H1 (cell line): ENCODE data around the gene ARL6IP6. TPM values are rescaled to one million over a fixed set of nuclear protein-coding genes. Genes with fewer than 3 reads are reported as not detected.

ENCODE experiments used
- ASH2L ChIP-seq: fragments of 200-600, 300-600 bp; sonication (generic); IDR thresholded peaks from one replicate; pipeline ENCODE4 v1.7.1; 2017; ENCODE audit warnings: low read length
- CHD2 ChIP-seq: IDR thresholded peaks from 2 replicates; pipeline ENCODE4 v1.6.1; 2012; ENCODE audit warnings: low read length, improper control_type of control experiment
- GTF2F1 ChIP-seq: IDR thresholded peaks from 2 replicates; pipeline ENCODE4 v1.6.1; 2012; ENCODE audit warnings: low read depth, low read length, improper control_type of control experiment, borderline replicate concordance
- NRF1 ChIP-seq: IDR thresholded peaks from 2 replicates; pipeline ENCODE4 v1.6.1; 2011; ENCODE audit warnings: mild to moderate bottlenecking, low read depth, low read length, improper control_type of control experiment
- PHF8 ChIP-seq: fragments of 200-600 bp; sonication (generic); conservative IDR thresholded peaks from 2 replicates; pipeline ENCODE4 v1.7.1; 2012; ENCODE audit warnings: low read depth, mild to moderate bottlenecking, inconsistent platforms, low read length, moderate library complexity
- POLR2A ChIP-seq, 2 experiments: IDR thresholded peaks; 1 replicate in 1 of 2; 2 replicates in 1 of 2; pipeline ENCODE4 v1.6.1; 2011; ENCODE audit warnings: low read depth in 2 of 2, low read length in 2 of 2, mild to moderate bottlenecking in 2 of 2; ENCODE audit errors: control extremely low read depth in 1 of 2
- RBBP5 ChIP-seq: IDR thresholded peaks from 2 replicates; pipeline ENCODE4 v1.7.1; 2012; ENCODE audit warnings: low read depth, mild to moderate bottlenecking, inconsistent platforms, low read length, moderate library complexity, borderline replicate concordance
- SAP30 ChIP-seq: fragments of 300-600 bp; sonication (generic); IDR thresholded peaks from 2 replicates; pipeline ENCODE4 v1.7.1; 2012; ENCODE audit warnings: low read length, moderate library complexity, mild to moderate bottlenecking, inconsistent platforms; ENCODE audit not compliant: insufficient read depth, insufficient replicate concordance
- SP2 ChIP-seq: IDR thresholded peaks from 2 replicates; pipeline ENCODE4 v1.6.1; 2012; ENCODE audit warnings: mild to moderate bottlenecking, low read length, inconsistent platforms
- TAF7 ChIP-seq: optimal IDR thresholded peaks from 2 replicates; pipeline ENCODE3; 2011; ENCODE audit warnings: low read depth, mild to moderate bottlenecking, inconsistent platforms, low read length, moderate library complexity, borderline replicate concordance
- TBP ChIP-seq: IDR thresholded peaks from 2 replicates; pipeline ENCODE4 v1.6.1; 2011; ENCODE audit warnings: low read depth, low read length, improper control_type of control experiment
- TCF12 ChIP-seq: IDR thresholded peaks from 2 replicates; pipeline ENCODE4 v1.6.1; 2011; ENCODE audit warnings: low read depth, mild to moderate bottlenecking, low read length
- ZNF274 ChIP-seq: IDR thresholded peaks from 2 replicates; pipeline ENCODE4 v1.7.0; 2012; ENCODE audit warnings: low read length, borderline replicate concordance; ENCODE audit errors: extremely low read depth
- polyA plus RNA-seq, 7 experiments: library from polyadenylated mRNA; depleted of rRNA in 3 of 7; stranded (reverse) in 5 of 7; unstranded in 2 of 7; fragments of >200 nt in 5 of 7; fragments of 200-250 nt in 2 of 7; gene quantifications; 1 replicate in 5 of 7; 2 replicates in 1 of 7; 4 replicates in 1 of 7; pipeline versions ENCODE4 v1.2.1 to v1.2.3, GENCODE V29; 2011 to 2013; ENCODE audit warnings: missing spikeins in 2 of 7, mixed read lengths in 2 of 7
- total RNA-seq: library from RNA; stranded (reverse); fragmentation: NEBNext Ultra II Directional; extraction: Animal tissue kit (Norgen Biotek cat#: 25700); gene quantifications from 2 replicates; pipeline ENCODE4 v1.2.1, GENCODE V29; 2021
- TF ChIP-seq, protein P1 (sequence below): IDR thresholded peaks from 2 replicates; pipeline ENCODE4 v1.6.1; 2012; ENCODE audit warnings: inconsistent platforms

ARL6IP6 gene
- total and polyA plus RNA-seq, 2 of the 8 experiments (the other 6 are each of a cell fraction or from before 2014, with no cell fraction given) = 47.3 to 92.9 TPM

- TF ChIP-seq CHD2 = no peak
- TF ChIP-seq, protein P1, sequence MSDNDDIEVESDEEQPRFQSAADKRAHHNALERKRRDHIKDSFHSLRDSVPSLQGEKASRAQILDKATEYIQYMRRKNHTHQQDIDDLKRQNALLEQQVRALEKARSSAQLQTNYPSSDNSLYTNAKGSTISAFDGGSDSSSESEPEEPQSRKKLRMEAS = 0 out of 2 replicates have a peak, but pooled peaks have one; percentile 25
- TF ChIP-seq TCF12 = no peak
- no peak for TF ChIP-seq RBBP5
- no peak for TF ChIP-seq ASH2L
- no peak for TF ChIP-seq NRF1
- TF ChIP-seq SP2 = no peak
- TF ChIP-seq ZNF274 = no peak
- TF ChIP-seq TBP = no peak
- TF ChIP-seq SAP30 = peak; percentile 71
- no peak for TF ChIP-seq POLR2A (IDR thresholded peaks at IDR 0.05; ENCODE audit: control extremely low read depth in 1 of 2, low read depth in 2 of 2, low read length in 2 of 2)
- TF ChIP-seq PHF8 = no peak; the same call in none of the 2 replicates
- TF ChIP-seq GTF2F1 = no peak
- peak; percentile 69 for TF ChIP-seq TAF7
Measured at GRCh38 chr2:152718909-152719645, 657 bp downstream of the ARL6IP6 start (continued).
